ENCODE measurements around the gene TIMM29.

DNA sequence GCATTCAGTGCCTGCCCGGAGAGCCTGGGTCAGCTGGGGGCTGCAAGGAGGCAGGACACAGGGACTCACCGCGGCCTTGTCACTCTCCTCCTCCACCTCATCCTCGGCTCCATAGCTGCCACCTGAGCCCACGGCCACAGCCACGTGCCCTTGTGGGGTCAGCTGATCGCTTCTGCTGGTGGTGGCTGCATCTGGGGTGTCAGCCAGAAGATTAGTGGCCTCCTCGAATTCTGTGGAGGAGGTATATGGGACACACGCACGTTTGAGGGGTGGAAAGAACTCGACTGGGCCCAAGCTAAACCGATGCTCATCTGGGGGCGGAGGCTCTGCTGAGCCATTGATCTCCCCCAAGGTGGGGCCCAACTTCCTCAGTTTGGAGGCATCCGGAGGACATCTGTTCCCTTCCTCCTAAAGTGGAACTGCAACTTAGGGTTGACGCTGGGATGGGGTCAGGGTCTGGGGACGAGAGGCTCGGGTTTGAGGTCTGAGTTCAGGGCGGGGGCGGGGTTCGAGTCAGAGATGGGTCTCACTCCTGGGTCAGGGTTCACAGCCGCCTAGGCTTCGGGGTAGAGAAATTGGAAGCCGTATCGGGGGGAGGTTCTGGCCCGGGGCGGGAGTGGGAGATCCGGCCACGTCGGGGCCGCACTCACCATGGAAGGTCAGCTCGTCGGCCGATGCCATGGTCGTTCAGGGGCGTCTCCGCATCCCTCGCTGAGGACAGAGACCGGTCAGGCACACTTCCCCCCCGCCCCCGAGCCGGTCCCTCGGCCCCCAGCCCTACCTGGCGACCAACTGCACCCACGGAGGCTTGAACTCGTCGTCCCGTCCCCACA lies 665 bp upstream of the TIMM29 start:
- TF ChIP-seq EZH2 (IDR thresholded peaks at IDR 0.05; ENCODE audit: insufficient read depth, poor library complexity, severe bottlenecking) (no peak), EZH2phosphoT487 (IDR thresholded peaks at IDR 0.05; ENCODE audit: insufficient read depth, low read depth) (no peak)

Measured in GM23248 (cell line).